Panc1 (cell line): ENCODE measurements around the gene CD151. TPM values are rescaled to one million over a fixed set of nuclear protein-coding genes. Genes with fewer than 3 reads are reported as not detected.

Experiments
- ATAC-seq: fragments of 200-7000 bp; cut with Tn5 transposase; 2 replicates; pipeline ENCODE4 v1.9.1; 2020; ENCODE audit warnings: mild to moderate bottlenecking, moderate library complexity
- BruUV-seq: library from RNA; stranded (reverse); fragments of 400-500 nt; replicated peaks from 2 replicates; lab custom pipeline; 2021; lab: Mats Ljungman, UMichigan
- CTCF ChIA-PET: fragments of 300-600 bp; sonication (Branson Sonifier 250); formaldehyde crosslinking; loops from one replicate; lab custom pipeline; 2022; ENCODE audit warnings: antibody characterized with exemption; lab: Charles Lee
- POLR2A ChIA-PET: fragments of 300-600 bp; sonication (Branson Sonifier 250); formaldehyde crosslinking; loops from one replicate; lab custom pipeline; 2022; ENCODE audit warnings: antibody characterized with exemption; lab: Charles Lee
- DNase-seq: peaks from one replicate; pipeline ENCODE4 v3.0.0-alpha.2; 2010; ENCODE audit warnings: low read depth, low spot score
- H3K27ac ChIP-seq: 2 replicates; pipeline ENCODE4 v1.5.1; 2011; ENCODE audit warnings: mild to moderate bottlenecking, low read length, inconsistent platforms
- H3K27me3 ChIP-seq: fragments of 200-500 bp; sonication (Bioruptor generic); 2 replicates; pipeline ENCODE4 v1.6.0; 2014; ENCODE audit warnings: low read length, inconsistent platforms; ENCODE audit not compliant: control insufficient read depth, insufficient read depth
- H3K36me3 ChIP-seq: fragments of 200-500 bp; sonication (Bioruptor generic); 2 replicates; pipeline ENCODE4 v1.5.1; 2014; ENCODE audit warnings: inconsistent platforms, mild to moderate bottlenecking, low read length, moderate library complexity; ENCODE audit not compliant: control insufficient read depth, insufficient read depth
- H3K4me1 ChIP-seq: 2 replicates; pipeline ENCODE4 v1.5.1; 2011; ENCODE audit warnings: inconsistent platforms, mild to moderate bottlenecking, low read length, moderate library complexity; ENCODE audit not compliant: control insufficient read depth, insufficient read depth
- H3K4me3 ChIP-seq, 2 experiments: 2 replicates each; pipeline ENCODE4 v1.5.1; 2011 to 2012; ENCODE audit warnings: low read depth in 2 of 2, low read length in 2 of 2, mild to moderate bottlenecking in 2 of 2, inconsistent platforms in 1 of 2, moderate library complexity in 1 of 2
- H3K9me3 ChIP-seq: fragments of 200-500 bp; sonication (Bioruptor generic); 2 replicates; pipeline ENCODE4 v1.5.1; 2014; ENCODE audit warnings: low read depth, mild to moderate bottlenecking, inconsistent platforms, low read length, moderate library complexity; ENCODE audit not compliant: control insufficient read depth, insufficient read depth
- CTCF ChIP-seq: fragments of 450-650 bp; IDR thresholded peaks from 2 replicates; pipeline ENCODE4 v1.5.1; 2017; ENCODE audit warnings: mild to moderate bottlenecking
- POLR2AphosphoS5 ChIP-seq: IDR thresholded peaks from 2 replicates; pipeline ENCODE4 v1.6.1; 2012; ENCODE audit warnings: mild to moderate bottlenecking, low read depth, low read length, moderate library complexity
- SIN3A ChIP-seq: IDR thresholded peaks from 2 replicates; pipeline ENCODE4 v1.6.1; 2012; ENCODE audit warnings: low read depth, mild to moderate bottlenecking, low read length, moderate library complexity, borderline replicate concordance; ENCODE audit not compliant: insufficient read depth
- TCF7L2 ChIP-seq: IDR thresholded peaks from 2 replicates; pipeline ENCODE4 v1.6.1; 2011; ENCODE audit warnings: mild to moderate bottlenecking, low read depth, low read length, inconsistent platforms
- in situ Hi-C: cut with HindIII; loops from 2 replicates; pipeline ENCODE4 v1.10.0; 2016; ENCODE audit warnings: low sequenced_read_pairs, low pct_unique_long_range_greater_than_20kb
- intact Hi-C: fragments of 100-400 bp; cut with micrococcal nuclease; formaldehyde crosslinking; loops from one replicate; pipeline ENCODE4 v1.10.0; 2022; ENCODE audit not compliant: unreplicated experiment
- total RNA-seq: library from RNA; stranded (reverse); gene quantifications from one replicate; pipeline ENCODE4 v1.2.1, GENCODE V29; 2021; ENCODE audit not compliant: unreplicated experiment
- TF ChIP-seq, protein P1 (sequence below), 2 experiments: IDR thresholded peaks; 2 replicates each; pipeline ENCODE4 v1.6.1; 2011 to 2012; ENCODE audit warnings: low read depth in 2 of 2, control low read depth in 1 of 2, low read length in 1 of 2, mild to moderate bottlenecking in 1 of 2, moderate library complexity in 1 of 2; ENCODE audit not compliant: insufficient read depth in 1 of 2

The CD151 gene
- total RNA-seq, 1 experiment from 2014 or later = 680 TPM

DNA sequence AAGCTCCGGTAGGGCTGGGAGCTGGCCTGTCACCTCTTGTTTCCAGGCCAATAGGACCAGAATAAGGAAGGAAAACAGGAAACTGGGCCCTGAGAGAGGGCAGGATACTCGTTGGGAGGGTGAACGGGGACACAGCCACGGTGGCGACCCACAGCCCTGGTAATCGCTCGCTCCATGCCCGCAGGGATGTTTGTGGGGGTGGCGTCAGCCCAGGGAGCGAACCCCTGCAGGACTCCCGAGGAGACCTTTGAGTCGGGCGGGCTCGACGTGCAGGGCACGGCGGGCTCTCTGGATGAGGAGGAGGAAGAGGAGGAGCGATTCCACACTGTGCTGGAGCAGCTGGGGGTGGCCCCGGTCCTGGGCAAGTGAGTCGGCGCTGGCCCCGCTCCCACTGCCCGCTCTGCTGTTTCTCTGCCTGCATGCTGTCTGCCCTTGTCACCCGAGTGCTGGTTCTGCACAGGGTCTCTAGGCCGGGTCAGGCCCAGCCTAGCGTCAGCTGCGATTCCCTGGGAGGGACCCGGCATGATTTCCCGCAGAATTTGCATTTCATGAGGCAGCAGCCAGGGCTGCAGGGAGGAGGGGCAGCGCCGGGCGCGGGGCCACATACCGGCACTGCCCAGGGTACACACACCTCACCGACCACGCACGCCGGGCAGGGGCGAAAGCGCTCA, 3.4 kb upstream of the CD151 start:
- Histone ChIP-seq H3K27ac (peak overlapping the region; percentile 92), H3K4me3 (peak overlapping the region; percentile 78 to 82), H3K9me3 (no peaks in the 10 kb centered on the region), H3K36me3 (no peaks in the 10 kb centered on the region), H3K4me1 (peaks cover 58% of the 10 kb centered on the region), H3K27me3 (no peaks in the 10 kb centered on the region)
- intact Hi-C loops = no loop called here
- ATAC-seq (peak; percentile 7; the same call in 1 of the 2 replicates), DNase-seq (no peak)
- in situ Hi-C loops = no loop called here
- no TSS peak for BruUV-seq
- TF ChIP-seq CTCF (no peak), SIN3A (0 out of 2 replicates have a peak, but pooled peaks have one; percentile 48)
- POLR2A ChIA-PET = interaction anchor here (1.9 to 2.5 kb wide), 2 partner anchors 10 to 13 kb away, joined by 8 to 11 read pairs; partner anchors contain the start of gene PNPLA2
- CTCF ChIA-PET = interaction anchor here (0.8 kb wide), 1 partner anchor 8 kb away, joined by 4 read pairs; no protein-coding TSS in a partner anchor

DNA sequence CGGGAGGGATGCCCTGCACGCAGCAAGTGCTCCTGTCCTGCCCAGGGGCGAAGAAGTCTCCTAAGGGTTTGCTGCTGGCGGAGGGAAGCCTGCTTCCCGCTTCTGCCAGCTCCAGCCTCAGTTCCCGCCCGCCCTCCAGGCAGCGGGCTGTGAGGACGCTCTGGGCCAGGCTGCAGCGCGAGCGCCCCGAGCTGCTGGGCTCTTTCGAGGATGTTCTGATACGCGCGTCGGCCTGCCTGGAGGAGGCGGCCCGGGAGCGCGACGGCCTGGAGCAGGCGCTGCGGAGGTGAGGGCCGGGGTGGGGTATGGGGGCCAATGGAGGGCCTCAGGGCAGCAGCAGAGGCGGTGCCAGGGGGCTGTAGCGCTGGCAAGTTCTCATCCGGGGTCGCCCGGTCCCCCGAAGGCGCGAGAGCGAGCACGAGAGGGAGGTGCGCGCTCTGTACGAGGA, 2.9 kb upstream of the CD151 start:
- CTCF ChIA-PET = interaction anchor here (0.8 kb wide), 1 partner anchor 8 kb away, joined by 4 read pairs; no protein-coding TSS in a partner anchor
- H3K27ac ChIP-seq = peak overlapping the region; percentile 92
- DNase-seq (no peak), ATAC-seq (peak; percentile 0; the same call in 1 of the 2 replicates)
- POLR2A ChIA-PET = interaction anchor here (2.5 kb wide), 1 partner anchor 14 kb away, joined by 8 read pairs; no protein-coding TSS in a partner anchor
- in situ Hi-C loops = no loop called here
- intact Hi-C loops = no loop called here
- H3K36me3 ChIP-seq = no peaks in the 10 kb centered on the region
- BruUV-seq = no TSS peak
- peaks cover 58% of the 10 kb centered on the region for H3K4me1 ChIP-seq
- TF ChIP-seq POLR2AphosphoS5 (peak; percentile 81), TCF7L2 (no peak), CTCF (no peak)
- no peaks in the 10 kb centered on the region for H3K9me3 ChIP-seq
- no peaks in the 10 kb centered on the region for H3K27me3 ChIP-seq
- peak overlapping the region; percentile 78 to 82 for H3K4me3 ChIP-seq

GRCh38 chr11:830295-831117, 2.2 kb upstream of the CD151 start:
- DNase-seq = no peak
- H3K36me3 ChIP-seq = no peaks in the 10 kb centered on the region
- in situ Hi-C loops (no loop called here), intact Hi-C loops (no loop called here)
- ATAC-seq = peak; percentile 56
- no peaks in the 10 kb centered on the region for H3K27me3 ChIP-seq
- H3K9me3 ChIP-seq = no peaks in the 10 kb centered on the region
- peak overlapping the region; percentile 92 for H3K27ac ChIP-seq
- BruUV-seq = no TSS peak
- H3K4me3 ChIP-seq = peak overlapping the region; percentile 78 to 82
- TF ChIP-seq CTCF (no peak), TCF7L2 (no peak), SIN3A (peak; percentile 84), POLR2AphosphoS5 (peak; percentile 51; the same call in 1 of the 2 replicates)
- TF ChIP-seq, protein P1, sequence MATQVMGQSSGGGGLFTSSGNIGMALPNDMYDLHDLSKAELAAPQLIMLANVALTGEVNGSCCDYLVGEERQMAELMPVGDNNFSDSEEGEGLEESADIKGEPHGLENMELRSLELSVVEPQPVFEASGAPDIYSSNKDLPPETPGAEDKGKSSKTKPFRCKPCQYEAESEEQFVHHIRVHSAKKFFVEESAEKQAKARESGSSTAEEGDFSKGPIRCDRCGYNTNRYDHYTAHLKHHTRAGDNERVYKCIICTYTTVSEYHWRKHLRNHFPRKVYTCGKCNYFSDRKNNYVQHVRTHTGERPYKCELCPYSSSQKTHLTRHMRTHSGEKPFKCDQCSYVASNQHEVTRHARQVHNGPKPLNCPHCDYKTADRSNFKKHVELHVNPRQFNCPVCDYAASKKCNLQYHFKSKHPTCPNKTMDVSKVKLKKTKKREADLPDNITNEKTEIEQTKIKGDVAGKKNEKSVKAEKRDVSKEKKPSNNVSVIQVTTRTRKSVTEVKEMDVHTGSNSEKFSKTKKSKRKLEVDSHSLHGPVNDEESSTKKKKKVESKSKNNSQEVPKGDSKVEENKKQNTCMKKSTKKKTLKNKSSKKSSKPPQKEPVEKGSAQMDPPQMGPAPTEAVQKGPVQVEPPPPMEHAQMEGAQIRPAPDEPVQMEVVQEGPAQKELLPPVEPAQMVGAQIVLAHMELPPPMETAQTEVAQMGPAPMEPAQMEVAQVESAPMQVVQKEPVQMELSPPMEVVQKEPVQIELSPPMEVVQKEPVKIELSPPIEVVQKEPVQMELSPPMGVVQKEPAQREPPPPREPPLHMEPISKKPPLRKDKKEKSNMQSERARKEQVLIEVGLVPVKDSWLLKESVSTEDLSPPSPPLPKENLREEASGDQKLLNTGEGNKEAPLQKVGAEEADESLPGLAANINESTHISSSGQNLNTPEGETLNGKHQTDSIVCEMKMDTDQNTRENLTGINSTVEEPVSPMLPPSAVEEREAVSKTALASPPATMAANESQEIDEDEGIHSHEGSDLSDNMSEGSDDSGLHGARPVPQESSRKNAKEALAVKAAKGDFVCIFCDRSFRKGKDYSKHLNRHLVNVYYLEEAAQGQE (IDR thresholded peaks at IDR 0.05; ENCODE audit: insufficient read depth in 1 of 2, low read depth in 2 of 2, low read length in 1 of 2) = no peak
- peaks cover 57% of the 10 kb centered on the region for H3K4me1 ChIP-seq
- CTCF ChIA-PET = interaction anchor here (0.8 kb wide), 1 partner anchor 9 kb away, joined by 4 read pairs; no protein-coding TSS in a partner anchor
- POLR2A ChIA-PET = interaction anchor here (0.7 to 2.5 kb wide), 3 partner anchors 11 to 134 kb away, joined by 3 to 8 read pairs (median 4); no protein-coding TSS in a partner anchor
